ENCODE measurements around the gene TMBIM6. TPM values are rescaled to one million over a fixed set of nuclear protein-coding genes. Genes with fewer than 3 reads are reported as not detected.

TMBIM6 gene
- total RNA-seq, 2 experiments from 2014 or later = 400 to 410 TPM

- H3K36me3 Mint-ChIP-seq = no peaks in the 10 kb centered on the region
- H3K27me3 Mint-ChIP-seq = no peaks in the 10 kb centered on the region
- no peak for DNase-seq
- peaks cover 10% of the 10 kb centered on the region for H3K4me1 Mint-ChIP-seq
- H3K4me3 Mint-ChIP-seq = no peak overlapping the region
- no peaks in the 10 kb centered on the region for H3K9me3 Mint-ChIP-seq
- no peak overlapping the region for H3K27ac Mint-ChIP-seq
These were observed 66.7 kb downstream of the TMBIM6 start for GRCh38 chr12:49807991-49808580.

GRCh38 chr12:49808686-49809380 is 67.5 kb downstream of the TMBIM6 start:
- Mint-ChIP-seq H3K4me1 (peaks cover 14% of the 10 kb centered on the region), H3K9me3 (no peaks in the 10 kb centered on the region), H3K4me3 (no peak overlapping the region), H3K27ac (no peak overlapping the region), H3K36me3 (no peaks in the 10 kb centered on the region), H3K27me3 (no peaks in the 10 kb centered on the region)
- DNase-seq = no peak

GRCh38 chr12:49809381-49809905 is 68.1 kb downstream of the TMBIM6 start:
- no peak for DNase-seq
- H3K27me3 Mint-ChIP-seq = no peaks in the 10 kb centered on the region
- H3K4me3 Mint-ChIP-seq = no peak overlapping the region
- H3K9me3 Mint-ChIP-seq = no peaks in the 10 kb centered on the region
- H3K36me3 Mint-ChIP-seq = no peaks in the 10 kb centered on the region
- H3K4me1 Mint-ChIP-seq = peaks cover 14% of the 10 kb centered on the region
- no peak overlapping the region for H3K27ac Mint-ChIP-seq

GRCh38 chr12:49809906-49810389 is 68.6 kb downstream of the TMBIM6 start:
- Mint-ChIP-seq H3K27ac (no peak overlapping the region), H3K36me3 (no peaks in the 10 kb centered on the region), H3K4me1 (peaks cover 14% of the 10 kb centered on the region), H3K27me3 (no peaks in the 10 kb centered on the region), H3K4me3 (no peak overlapping the region), H3K9me3 (no peaks in the 10 kb centered on the region)
- DNase-seq = no peak

- no peak overlapping the region for H3K27ac Mint-ChIP-seq
- H3K9me3 Mint-ChIP-seq = no peaks in the 10 kb centered on the region
- no peaks in the 10 kb centered on the region for H3K36me3 Mint-ChIP-seq
- H3K4me1 Mint-ChIP-seq = peaks cover 14% of the 10 kb centered on the region
- H3K27me3 Mint-ChIP-seq = no peaks in the 10 kb centered on the region
- no peak for DNase-seq
- H3K4me3 Mint-ChIP-seq = no peak overlapping the region
These were observed 69.8 kb downstream of the TMBIM6 start for GRCh38 chr12:49811136-49811535.

- no peak for DNase-seq
- H3K27ac Mint-ChIP-seq = no peak overlapping the region
- H3K4me3 Mint-ChIP-seq = no peak overlapping the region
- H3K4me1 Mint-ChIP-seq = peaks cover 14% of the 10 kb centered on the region
- no peaks in the 10 kb centered on the region for H3K36me3 Mint-ChIP-seq
- H3K9me3 Mint-ChIP-seq = no peaks in the 10 kb centered on the region
- H3K27me3 Mint-ChIP-seq = no peaks in the 10 kb centered on the region
These were observed 70.6 kb downstream of the TMBIM6 start for GRCh38 chr12:49811961-49812401.

- Mint-ChIP-seq H3K4me1 (peaks cover 16% of the 10 kb centered on the region), H3K4me3 (no peak overlapping the region), H3K9me3 (no peaks in the 10 kb centered on the region), H3K27ac (no peak overlapping the region), H3K36me3 (no peaks in the 10 kb centered on the region), H3K27me3 (no peaks in the 10 kb centered on the region)
- no peak for DNase-seq
These were observed 71.8 kb downstream of the TMBIM6 start for GRCh38 chr12:49813131-49813530.

Other genes starting within 250 kb of the TMBIM6 start
- 10 to 100 TPM; 10.2 to 10.9 TPM for gene KCNH3, start 202.5 kb upstream of the TMBIM6 start, total RNA-seq
- 10 to 100 TPM; 73.6 to 78.2 TPM for gene MCRS1, start 173.4 kb upstream of the TMBIM6 start, total RNA-seq
- under 1 TPM; 0.14 to 0.41 TPM for gene FAM186B, start 135.9 kb upstream of the TMBIM6 start, total RNA-seq
- 1 to 10 TPM; 8.1 to 8.5 TPM for gene PRPF40B, start 118.0 kb upstream of the TMBIM6 start, total RNA-seq
- 10 to 100 TPM; 20.3 to 22.3 TPM for gene FMNL3, start 34.2 kb upstream of the TMBIM6 start, total RNA-seq
- 1 to 10 TPM; 7.9 to 8.9 TPM for gene NCKAP5L, start 86.9 kb downstream of the TMBIM6 start, total RNA-seq
- gene BCDIN3D, start 101.5 kb downstream of the TMBIM6 start, total RNA-seq = 1 to 10 TPM; 4.1 to 4.3 TPM
- gene FAIM2, start 162.3 kb downstream of the TMBIM6 start, total RNA-seq = under 1 TPM; 0.08 to 0.60 TPM
- not detected for gene AQP2, start 209.2 kb downstream of the TMBIM6 start, total RNA-seq
- gene AQP5, start 220.3 kb downstream of the TMBIM6 start, total RNA-seq = not detected
- gene AQP6, start 231.4 kb downstream of the TMBIM6 start, total RNA-seq = not detected

All from activated naive CD8-positive, alpha-beta T cell treated with anti-CD3 and anti-CD28 coated beads for 36 hours (primary cell).